HG02610 (cell line): ENCODE measurements around the gene BFSP1.

ENCODE experiments used
- ATAC-seq: cut with Tn5 transposase; IDR thresholded peaks from one replicate; pipeline ENCODE4 v1.9.1; 2021; ENCODE audit warnings: mild to moderate bottlenecking, moderate library complexity; ENCODE audit not compliant: unreplicated experiment

The BFSP1 gene

DNA sequence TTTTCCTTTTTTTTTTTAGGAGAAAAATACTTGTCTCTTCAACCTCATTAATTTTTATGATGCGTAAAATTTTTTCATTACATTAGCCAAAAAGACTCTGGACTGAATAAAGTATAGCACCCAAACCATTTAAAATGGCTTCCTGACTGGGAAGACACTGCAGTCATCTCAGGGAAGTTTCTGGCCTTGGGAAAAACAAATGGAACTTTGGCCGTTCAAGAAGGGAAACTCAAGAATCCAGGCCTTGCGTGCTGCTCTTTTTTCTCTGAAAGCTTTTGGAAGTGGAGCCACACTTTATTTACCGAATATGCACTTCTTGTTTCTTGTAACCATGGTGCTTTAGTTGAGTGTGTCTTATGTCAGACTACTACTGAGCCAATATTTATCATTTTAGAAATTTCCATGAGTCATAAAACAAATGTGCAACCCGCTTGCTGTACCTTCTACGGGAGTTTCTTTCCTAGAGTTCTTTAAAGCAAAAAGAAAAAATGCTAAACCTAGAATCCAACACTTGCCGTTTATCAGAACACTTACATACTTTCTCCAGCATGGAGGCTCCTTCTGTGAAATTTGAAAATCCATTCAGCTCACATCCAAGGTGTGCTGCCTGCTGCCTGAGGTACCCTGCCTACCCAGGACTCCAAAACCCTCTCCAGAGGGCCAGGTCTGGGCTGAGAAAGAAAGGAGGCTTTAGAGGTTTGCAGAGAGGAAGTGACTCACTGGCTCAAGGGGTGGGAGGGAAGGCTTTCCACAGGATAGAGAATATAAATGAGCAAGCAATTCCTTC is 27.2 kb upstream of the BFSP1 start:
- no peak for ATAC-seq

DNA sequence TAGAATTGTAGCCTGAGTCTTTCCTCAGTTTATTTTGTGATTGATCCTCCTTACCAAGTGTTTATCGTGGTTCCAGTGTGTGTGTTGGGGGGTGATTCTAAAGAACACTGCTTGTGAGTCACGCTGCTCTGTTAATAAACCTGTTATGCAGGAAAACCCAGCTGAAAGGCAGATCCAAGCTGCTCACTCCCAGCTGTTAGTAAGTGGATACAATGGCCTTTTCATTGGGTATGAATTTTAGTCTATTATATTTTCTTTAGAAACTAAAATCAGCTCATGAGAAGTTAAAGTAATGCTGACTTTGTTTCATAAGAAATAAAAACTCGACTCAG is 26.5 kb upstream of the BFSP1 start:
- no peak for ATAC-seq

DNA sequence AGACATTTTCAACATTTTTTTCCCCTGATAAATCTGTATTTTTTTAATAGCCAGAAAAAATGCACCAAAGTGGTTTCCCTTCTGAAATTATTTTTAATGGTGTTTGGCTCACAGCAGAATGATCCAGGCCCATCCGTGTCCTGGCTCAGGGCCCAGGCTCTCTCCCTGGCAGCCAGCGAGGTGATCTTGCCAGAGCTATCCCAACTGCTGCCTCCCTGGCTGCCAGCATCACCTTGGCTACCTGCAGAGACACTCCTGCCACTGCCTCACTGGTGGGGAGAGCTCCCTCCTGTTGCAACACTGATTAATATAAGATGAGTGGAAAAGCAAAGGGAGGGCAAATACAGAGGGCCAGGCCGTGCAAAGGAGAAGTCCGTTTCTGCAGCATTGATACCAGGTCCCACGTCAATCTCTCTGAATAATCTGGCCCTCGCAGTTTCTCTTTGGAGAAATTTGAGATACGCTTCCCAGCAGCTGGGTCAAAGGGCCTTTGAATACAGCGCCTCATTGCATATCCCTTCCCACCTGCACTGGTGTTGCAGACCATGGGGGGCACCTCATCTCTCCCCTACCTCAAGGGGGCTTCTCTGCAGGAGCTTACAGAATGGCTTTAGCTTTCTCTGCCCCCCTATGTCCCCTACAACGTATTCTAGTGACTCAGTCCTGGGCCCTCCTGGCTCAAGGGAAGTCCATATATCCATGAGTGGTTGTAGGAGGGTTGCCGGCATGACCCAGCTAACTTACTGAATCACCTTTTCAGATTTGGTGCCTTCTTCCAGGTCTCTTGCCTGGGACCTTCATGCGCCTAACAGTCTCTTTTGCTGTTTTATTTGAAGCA is 25.9 kb upstream of the BFSP1 start:
- no peak for ATAC-seq

DNA sequence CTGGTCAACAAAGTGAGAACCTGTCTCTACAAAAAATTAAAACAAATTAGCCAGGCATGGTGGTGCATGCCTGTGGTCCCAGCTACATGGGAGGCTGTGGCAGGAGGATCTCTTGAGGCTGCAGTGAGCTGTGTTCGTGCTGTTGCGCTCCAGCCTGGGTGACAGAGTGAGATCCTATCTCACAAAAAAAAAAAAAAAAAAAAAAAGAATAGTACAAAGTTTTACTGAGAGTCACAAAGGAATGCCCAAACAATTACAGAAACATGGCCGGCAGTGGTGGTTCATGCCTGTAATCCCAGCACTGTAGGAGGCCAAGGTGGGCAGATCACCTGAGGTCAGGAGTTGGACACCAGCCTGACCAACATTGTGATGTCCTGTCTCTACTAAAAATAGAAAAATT is 23.9 kb upstream of the BFSP1 start:
- no peak for ATAC-seq

DNA sequence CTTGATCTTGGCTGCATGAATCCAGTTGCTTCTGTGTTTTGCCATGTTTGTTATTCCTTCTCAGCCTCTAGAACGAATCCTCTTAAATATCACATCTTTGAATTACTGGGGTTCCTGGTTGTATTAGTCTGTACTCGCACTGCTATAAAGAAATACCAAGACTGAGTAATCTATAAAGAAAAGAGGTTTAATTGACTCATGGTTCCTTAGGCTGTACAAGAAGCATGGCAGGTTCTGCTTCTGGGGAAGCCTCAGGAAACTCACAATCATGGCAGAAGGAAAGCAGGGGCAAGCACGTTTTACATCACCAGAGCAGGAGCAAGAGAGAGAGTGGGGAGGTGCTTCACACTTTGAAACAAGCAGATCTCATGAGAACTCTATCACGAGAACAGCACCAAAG is 18.0 kb upstream of the BFSP1 start:
- ATAC-seq = no peak

DNA sequence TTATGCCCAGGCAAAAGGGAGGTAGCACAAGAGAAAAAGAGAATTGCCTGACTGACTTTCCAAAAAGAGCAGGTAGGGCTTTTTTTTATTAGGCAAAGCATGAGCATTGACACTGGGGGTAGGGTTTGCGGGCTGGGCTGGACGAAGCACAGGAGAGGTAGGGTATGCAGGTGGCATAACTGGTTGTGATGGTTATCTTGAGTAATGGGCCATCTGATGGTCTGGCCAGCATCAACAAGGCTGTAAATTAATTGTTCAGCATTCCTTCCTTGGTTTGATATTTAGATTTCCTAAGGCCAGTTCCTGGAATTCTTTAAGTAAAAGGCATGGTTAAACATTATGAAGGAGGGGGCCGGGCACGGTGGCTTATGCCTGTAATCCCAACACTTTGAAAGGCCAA is 13.9 kb upstream of the BFSP1 start:
- no peak for ATAC-seq

DNA sequence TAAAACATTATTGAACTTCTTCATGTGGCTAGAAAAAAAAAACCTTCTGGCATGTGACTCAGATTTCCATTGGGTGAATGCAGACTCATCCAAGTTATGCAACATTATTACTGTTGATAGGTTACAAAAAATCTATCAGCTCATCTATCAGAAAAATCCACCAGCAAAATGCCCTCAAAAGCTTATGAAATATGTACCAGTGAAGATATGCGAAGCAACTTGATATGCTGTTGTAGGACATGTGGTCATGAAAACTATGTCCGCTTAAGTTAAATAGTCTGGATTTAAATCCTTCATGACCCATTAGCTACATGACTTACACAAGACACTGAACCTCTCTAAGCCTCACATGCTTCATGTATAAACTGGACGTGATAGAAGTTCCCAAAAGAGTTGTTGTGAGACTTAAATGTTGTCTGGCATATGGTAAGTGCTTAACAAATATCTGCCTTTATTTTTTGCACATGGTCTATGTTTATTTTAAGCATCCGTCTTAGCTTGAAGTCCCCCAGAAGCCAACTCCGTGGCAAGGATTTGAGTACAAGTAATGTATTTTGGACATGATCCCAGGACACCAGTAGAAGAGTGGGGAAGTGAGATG is 12.5 kb upstream of the BFSP1 start:
- no peak for ATAC-seq

DNA sequence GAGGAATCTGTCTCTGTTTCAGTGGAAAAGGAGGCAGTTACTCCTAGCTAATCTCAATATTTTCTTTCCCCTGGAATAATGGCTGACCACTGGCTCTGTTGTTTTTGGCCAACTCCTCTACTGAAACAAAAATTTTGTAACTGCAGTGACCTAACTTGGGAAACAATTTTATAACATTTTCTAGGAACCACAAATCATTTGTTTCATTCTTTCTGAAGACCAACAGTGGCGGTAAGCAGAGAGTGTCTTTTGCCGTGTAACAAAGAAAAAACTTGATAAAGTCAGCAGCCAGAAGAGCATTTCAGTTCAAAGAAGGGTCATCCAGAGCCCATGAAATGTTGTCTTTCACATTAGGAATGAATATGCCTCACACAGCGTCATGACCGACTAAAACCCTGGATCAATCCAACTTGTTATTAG is 11.8 kb upstream of the BFSP1 start:
- ATAC-seq = no peak

DNA sequence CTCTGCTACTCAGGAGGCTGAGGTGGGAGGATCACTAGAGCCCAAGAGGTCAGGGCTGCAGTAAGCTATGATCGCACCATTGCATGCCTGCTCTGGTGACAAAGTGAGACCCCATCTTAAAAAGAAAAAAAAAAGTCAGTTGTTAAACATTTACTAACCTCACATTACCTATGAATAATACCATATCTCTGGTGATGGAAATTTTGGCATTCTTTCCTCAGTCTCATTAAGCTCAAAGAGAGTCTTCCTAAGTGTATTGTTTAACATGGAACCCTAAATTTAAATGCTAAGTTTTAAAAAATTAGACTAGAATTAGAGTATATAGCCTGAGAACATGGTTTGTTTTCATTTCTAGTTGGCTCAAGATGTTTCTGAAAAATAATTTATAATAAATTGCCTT is 11.3 kb upstream of the BFSP1 start:
- no peak for ATAC-seq

DNA sequence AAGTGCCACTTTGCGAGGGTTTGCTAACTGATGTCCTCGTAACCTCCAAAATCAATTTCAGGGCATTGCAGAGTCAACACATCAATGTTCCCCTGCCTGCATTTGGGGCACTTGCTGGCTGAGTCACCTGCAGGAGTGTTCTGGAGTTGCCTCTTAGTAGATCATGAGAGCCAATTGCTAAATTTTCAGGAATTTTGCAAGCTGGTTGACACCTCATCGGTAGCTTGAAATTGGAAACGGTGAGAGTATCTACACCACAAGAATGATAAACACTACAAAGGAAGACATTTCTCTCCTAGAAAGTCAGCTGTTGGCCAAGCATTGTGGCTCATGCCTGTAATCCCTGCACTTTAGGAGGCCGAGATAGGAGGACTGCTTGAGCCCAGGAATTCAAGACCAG is 10.8 kb upstream of the BFSP1 start:
- ATAC-seq = no peak

DNA sequence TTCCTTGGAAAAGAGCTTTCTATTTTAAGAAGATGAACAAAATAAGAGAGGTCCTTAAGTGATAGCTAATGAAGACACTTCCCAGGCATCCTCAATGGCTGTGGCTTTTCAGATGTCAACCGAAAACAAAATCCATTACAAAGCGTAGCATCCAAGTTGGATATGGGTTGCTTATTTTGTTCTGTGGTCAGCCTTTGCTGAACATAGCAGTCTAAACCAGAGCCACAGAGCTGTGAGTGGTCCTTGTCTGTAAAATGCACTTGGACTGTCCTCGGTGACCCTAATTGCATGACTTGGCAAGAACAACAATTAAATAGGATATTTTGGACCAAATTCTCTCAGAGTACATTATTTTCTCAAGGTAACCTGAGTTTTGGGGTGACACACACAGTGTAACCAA is 10.4 kb upstream of the BFSP1 start:
- ATAC-seq = no peak

DNA sequence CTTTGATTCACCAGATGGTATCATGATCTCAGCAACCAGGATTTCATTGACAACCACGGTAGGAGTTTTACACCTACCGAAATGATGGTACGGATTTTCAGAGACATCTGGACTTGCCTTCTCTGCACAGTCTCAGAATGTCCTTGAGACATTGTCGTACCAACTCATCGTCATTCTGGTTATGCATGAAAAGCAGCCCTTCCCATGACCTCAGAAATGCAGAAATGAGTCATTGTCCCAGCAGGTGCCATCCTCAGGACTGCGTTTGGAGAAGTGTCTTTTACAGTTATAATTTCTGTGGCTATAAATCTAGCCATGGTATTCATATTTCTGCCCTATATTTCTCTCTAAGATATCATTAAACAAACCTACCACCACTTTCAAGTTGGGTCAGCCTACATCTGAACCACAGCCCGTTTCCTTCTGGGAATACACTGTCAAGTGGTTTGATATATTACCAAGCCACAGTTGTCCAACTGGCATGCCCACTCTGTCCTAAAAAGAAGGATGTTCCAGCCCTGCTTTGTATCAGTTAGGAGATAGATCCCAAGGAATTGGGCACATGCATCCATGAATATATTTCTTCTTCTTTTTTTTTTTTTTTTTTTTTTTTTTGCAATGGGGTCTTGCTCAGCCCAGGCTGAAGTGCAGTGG is 7.5 kb upstream of the BFSP1 start:
- peak; percentile 69 for ATAC-seq

DNA sequence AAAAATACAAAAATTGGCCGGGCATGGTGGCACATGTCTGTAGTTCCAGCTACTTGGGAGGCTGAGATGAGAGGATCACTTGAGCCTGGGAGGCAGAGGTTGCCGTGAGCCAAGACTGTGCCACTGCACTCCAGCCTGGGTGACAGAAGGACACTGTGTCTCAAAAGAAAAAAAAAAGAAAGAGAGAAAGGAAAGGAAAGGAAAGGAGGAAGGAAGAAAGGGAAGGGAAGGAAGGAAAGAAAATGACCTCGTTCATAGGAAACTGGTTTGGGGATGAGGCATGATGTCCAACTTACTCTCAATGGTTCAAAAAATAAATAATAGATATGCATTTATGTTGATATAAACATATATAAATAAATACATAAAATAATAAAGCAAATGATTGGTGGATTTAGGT is 6.8 kb upstream of the BFSP1 start:
- no peak for ATAC-seq

DNA sequence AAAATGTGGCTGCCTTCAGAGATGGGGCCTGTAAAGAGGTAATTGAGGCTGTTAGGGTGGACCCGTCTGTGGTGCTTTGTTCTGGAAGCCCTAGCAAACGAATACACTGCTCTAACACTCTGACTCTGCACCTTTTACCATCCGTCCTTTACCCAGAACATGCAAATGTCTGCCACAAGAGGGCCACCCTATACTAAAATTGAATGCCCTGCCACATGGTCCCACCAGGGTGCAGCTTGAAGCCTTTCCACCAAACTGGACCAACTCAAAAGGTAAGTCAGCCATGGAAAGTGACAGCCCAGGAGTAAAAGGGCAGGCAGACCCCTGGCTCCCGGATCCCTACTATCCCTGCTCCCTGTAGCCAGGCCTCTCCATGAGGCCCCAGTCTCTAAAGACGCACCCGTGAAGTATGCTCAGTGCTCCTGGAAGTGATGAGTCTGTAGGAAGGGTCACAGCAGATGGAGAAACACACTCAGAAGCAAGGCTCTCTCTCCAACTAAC is 5.8 kb upstream of the BFSP1 start:
- ATAC-seq = peak; percentile 83

DNA sequence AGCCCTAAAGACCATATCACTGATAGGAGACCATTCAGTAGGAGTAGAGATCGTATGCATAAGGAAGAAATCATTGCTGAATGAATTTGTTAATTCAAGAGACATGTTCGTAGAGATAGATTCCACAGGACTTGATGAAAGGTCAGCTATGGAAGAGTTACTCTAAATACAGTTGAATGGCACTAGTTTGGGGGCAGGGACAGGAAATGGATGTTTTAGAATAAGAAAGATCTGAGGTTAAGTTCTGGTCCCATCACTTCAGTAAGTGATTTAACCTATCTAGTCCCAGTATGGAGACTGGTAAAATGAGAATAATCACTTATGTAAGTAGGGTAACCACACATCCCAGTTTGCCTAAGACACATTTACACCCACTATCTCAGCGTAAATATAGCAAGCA is 2.9 kb upstream of the BFSP1 start:
- ATAC-seq = no peak

DNA sequence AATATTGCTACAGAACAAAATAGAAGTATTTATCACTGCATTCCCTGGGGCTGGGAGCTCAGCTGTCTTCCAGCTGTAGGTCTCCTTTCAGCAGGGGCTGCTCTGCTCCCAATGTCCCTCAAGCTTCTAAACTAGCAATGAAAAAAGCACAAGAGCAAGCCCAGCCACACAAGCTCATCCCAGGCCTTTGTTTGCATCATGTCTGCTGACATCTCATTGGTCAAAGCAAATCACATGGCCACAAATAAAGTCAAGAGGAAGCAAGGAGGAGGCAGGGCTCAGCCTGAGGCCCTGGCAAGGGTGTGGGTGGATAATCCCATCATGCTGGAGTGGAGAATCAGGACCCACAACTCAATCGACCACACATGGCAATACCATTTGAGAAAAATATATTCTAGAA is 2.2 kb upstream of the BFSP1 start:
- ATAC-seq = no peak

DNA sequence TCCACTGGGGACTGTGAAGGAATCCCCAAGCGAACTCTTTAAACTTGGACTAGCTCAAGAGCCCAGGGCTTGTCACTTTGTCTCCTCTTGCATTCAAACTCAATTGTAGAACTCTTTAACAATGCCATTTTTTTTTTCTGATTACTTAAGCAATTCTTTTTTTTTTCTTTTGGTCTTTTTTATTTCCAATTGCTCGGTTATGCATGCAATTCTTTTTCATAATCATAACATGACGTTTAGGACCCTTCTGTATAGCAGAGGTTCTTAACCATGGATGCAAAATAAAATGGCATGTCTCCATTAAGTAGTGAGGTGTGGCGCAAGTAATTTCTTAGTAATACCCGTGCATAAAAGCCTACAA is 466 bp upstream of the BFSP1 start:
- ATAC-seq = no peak

DNA sequence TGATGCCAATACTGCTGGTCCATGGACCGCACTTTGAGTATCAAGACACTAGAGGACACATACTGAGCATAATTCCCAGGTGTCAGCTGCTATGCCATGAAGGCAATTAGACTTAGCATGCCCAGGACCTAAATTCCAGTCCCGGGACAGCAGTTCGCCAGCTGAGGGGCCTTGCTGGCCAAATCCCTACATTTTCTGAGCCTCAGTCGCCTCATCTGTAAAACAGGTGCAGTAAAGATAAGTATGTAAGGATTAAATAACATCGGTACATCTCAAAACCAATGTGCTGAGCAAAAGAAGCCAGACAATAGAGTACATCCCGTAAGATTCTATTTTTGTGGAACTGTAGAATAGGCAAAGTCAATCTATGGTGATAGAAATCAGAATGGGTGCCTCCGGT is 1.0 kb downstream of the BFSP1 start:
- no peak for ATAC-seq

DNA sequence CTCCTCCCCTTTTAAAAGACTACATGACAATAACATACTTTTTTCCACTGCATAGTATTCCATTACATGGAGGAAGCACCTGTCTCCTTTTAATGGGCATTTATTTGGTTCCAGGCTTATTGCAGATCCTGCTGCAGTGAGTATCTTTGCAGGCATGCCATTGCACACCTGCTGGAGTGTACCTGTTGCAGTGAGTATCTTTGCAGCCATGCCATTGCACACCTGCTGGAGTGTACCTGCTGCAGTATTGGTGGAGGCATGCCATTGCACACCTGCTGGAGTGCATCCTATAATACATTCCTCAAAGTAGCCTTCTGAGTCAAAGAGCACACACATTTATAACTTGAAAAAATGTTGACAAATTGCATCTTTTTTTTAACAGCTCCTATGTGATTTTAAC is 1.6 kb downstream of the BFSP1 start:
- no peak for ATAC-seq

DNA sequence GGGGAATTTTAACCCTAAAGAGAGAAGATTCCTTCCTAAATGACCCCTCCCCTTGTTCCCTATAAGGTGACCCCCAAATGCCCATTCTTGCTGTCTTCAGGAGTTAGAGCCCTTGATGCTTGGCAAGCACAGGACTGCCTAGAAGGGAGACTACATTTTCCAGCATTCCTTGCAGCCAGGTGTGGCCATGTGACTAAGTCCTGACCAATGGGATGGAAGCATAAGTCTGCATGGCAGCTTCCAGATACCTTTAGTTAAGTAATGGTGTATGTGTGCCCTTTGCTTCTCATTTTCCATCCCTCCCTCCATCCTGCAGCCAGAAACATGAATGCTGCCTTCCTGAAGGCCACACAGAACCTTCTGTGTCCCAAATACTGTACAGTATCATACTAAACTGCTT is 5.5 kb downstream of the BFSP1 start:
- ATAC-seq = no peak

DNA sequence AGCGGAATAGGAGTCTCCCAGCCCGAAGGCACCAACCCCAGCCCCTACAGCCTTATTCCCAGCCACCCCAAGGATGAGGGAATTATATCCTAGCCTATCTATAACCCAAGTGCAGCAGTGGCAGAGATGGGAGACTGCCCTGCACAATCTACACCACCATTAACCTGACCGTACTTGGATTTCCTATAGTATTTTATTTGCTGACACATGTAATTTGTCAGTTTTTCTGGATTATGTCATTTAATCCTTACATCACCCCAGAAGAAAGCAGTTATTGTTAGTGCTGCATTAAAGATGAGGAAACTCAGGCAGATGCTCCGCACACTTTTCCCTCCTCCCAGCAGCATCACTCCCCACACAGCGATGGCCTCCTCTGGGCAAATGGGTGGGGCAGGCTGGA is 6.0 kb downstream of the BFSP1 start:
- ATAC-seq = no peak

DNA sequence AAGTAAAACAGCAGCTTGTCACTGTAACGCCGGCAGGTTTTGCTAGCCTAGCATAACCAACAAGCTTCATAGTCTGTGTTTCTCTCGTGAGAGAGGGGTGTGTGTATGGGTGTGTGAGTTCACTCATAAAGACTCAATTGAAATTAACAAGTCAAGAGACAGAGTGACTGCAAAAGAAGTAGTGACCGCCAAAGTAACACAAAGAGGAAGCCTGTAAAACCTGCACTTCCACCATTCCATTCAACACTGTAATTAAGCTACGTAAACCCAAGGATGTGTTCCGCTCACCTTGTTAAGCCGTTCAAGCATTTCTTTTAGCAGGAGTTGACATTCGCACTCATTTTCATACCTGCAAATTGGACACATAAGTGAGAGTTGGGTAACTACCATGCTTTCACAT is 6.6 kb downstream of the BFSP1 start:
- no peak for ATAC-seq
